Testis (tissue), 2 donors: Measurements from ENCODE around the gene SLX9.

Experiments
- POLR2A ChIP-seq: fragments of 450-650 bp; IDR thresholded peaks from one replicate; pipeline ENCODE4 v1.6.1; 2017; ENCODE audit warnings: antibody characterized with exemption, mild to moderate bottlenecking, moderate library complexity
- TF ChIP-seq, protein P1 (sequence below), 3 experiments: fragments of 450-650 bp in 2 of 3; fragments of 200-600 bp in 1 of 3; sonication (generic) in 1 of 3; IDR thresholded peaks; one replicate each; pipeline ENCODE4 v1.5.1; 2016 to 2019; ENCODE audit warnings: antibody characterized with exemption in 3 of 3, mild to moderate bottlenecking in 2 of 3, moderate library complexity in 1 of 3

DNA sequence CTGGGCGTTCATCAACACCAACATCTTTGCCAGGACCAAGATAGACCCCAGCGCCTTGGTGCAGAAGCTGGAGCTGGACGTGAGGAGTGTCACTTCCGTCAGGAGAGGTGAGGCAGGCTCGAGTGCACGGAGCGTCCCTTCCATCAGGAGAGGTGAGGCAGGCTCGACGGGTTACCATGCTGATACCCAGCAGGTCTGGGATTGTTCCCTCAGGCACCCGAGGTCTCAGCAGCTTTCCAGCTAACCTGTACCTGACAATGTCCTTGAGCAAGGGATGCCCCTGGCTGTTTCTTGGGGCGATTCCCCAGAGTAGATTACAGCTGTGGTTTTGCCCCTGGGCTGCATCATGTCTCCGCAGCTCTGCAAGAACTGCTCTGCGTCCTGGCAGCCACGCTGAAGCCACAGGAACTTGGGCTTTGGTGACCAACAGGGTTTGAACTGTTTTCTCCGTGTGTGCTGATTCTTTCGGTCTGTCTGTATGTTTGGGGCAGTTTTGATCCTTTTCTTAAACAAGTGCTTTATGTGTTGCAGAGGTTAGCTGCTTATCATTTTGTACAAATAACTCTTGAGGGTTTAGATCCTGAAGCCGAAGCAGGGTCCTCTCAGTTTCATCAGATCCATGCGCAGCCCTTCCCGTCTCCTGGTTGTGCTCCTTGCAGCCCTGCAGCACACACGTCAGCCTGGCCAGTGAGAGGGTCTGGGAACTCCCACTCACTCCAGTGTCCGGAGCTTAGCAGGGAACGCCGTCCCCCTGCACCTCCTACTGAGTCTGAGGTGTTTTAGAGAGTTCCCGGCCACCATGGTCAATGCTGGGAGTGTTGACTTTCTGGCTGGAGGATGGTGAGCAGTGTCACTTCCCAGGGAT, 4.1 kb downstream of the SLX9 start:
- TF ChIP-seq POLR2A: no peak
- TF ChIP-seq, protein P1, sequence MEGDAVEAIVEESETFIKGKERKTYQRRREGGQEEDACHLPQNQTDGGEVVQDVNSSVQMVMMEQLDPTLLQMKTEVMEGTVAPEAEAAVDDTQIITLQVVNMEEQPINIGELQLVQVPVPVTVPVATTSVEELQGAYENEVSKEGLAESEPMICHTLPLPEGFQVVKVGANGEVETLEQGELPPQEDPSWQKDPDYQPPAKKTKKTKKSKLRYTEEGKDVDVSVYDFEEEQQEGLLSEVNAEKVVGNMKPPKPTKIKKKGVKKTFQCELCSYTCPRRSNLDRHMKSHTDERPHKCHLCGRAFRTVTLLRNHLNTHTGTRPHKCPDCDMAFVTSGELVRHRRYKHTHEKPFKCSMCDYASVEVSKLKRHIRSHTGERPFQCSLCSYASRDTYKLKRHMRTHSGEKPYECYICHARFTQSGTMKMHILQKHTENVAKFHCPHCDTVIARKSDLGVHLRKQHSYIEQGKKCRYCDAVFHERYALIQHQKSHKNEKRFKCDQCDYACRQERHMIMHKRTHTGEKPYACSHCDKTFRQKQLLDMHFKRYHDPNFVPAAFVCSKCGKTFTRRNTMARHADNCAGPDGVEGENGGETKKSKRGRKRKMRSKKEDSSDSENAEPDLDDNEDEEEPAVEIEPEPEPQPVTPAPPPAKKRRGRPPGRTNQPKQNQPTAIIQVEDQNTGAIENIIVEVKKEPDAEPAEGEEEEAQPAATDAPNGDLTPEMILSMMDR (IDR thresholded peaks at IDR 0.05): no peak
